Hepatocyte (in vitro differentiated cells): ENCODE data around the gene SSBP2. TPM values are rescaled to one million over a fixed set of nuclear protein-coding genes. Genes with fewer than 3 reads are reported as not detected.

Source experiments
- DNase-seq: peaks from one replicate; pipeline ENCODE4 v3.0.0-alpha.2; 2016; ENCODE audit warnings: low spot score
- H2AFZ ChIP-seq: fragments of 200-600 bp; sonication (generic); 2 replicates; pipeline ENCODE4 v1.6.0; 2016; ENCODE audit warnings: antibody characterized with exemption, mild to moderate bottlenecking
- H3K27ac ChIP-seq: fragments of 200-600 bp; sonication (generic); 2 replicates; pipeline ENCODE4 v1.5.1; 2016; ENCODE audit warnings: mild to moderate bottlenecking
- H3K27me3 ChIP-seq: fragments of 200-600 bp; sonication (generic); 2 replicates; pipeline ENCODE4 v1.6.1; 2016
- H3K36me3 ChIP-seq: fragments of 200-600 bp; sonication (generic); replicated peaks from 2 replicates; pipeline ENCODE4 v1.5.1; 2016; ENCODE audit warnings: low read depth; ENCODE audit not compliant: insufficient read depth
- H3K4me1 ChIP-seq: fragments of 200-600 bp; sonication (generic); 2 replicates; pipeline ENCODE4 v1.5.1; 2016; ENCODE audit warnings: mild to moderate bottlenecking, moderate library complexity; ENCODE audit not compliant: insufficient read depth
- H3K4me2 ChIP-seq: fragments of 200-600 bp; sonication (generic); 2 replicates; pipeline ENCODE4 v1.6.0; 2016
- H3K4me3 ChIP-seq: fragments of 200-600 bp; sonication (generic); 2 replicates; pipeline ENCODE4 v1.5.1; 2016; ENCODE audit warnings: mild to moderate bottlenecking
- H3K79me2 ChIP-seq: fragments of 200-600 bp; sonication (generic); 2 replicates; pipeline ENCODE4 v1.6.0; 2017; ENCODE audit warnings: mild to moderate bottlenecking
- H3K9me2 ChIP-seq: fragments of 200-600 bp; sonication (generic); replicated peaks from 2 replicates; pipeline ENCODE4 v1.6.0; 2017; ENCODE audit warnings: mild to moderate bottlenecking; ENCODE audit not compliant: insufficient read depth
- H3K9me3 ChIP-seq: fragments of 200-600 bp; sonication (generic); 2 replicates; pipeline ENCODE4 v1.5.1; 2016; ENCODE audit warnings: low read depth, mild to moderate bottlenecking
- H4K20me1 ChIP-seq: fragments of 200-600 bp; sonication (generic); 2 replicates; pipeline ENCODE4 v1.6.0; 2016; ENCODE audit warnings: mild to moderate bottlenecking; ENCODE audit not compliant: insufficient read depth, poor library complexity, severe bottlenecking
- EZH2 ChIP-seq: fragments of 200-600 bp; sonication (generic); IDR thresholded peaks from 2 replicates; pipeline ENCODE4 v1.6.1; 2016; ENCODE audit warnings: antibody characterized with exemption, mild to moderate bottlenecking, borderline replicate concordance
- EZH2phosphoT487 ChIP-seq: fragments of 200-600 bp; sonication (generic); IDR thresholded peaks from one replicate; pipeline ENCODE4 v1.6.1; 2018; ENCODE audit warnings: antibody characterized with exemption, mild to moderate bottlenecking, low read depth, moderate library complexity; ENCODE audit not compliant: unreplicated experiment, severe bottlenecking
- whole genome bisulfite sequencing: methylation state at CpG from one replicate; pipeline ENCODE4 v1.1.6; 2016; ENCODE audit warnings: low lambda C conversion rate; ENCODE audit errors: missing lambda C conversion rate; 5-methylcytosine and 5-hydroxymethylcytosine counted together
- polyA plus RNA-seq: library from polyadenylated mRNA; unstranded; fragments of >200 nt; fragmentation: Nextera tagmentation; extraction: Ambion mirVana; gene quantifications from 2 replicates; pipeline ENCODE4 v1.2.1, GENCODE V29; 2016
- total RNA-seq: library from RNA; depleted of rRNA; stranded (reverse); fragments of >200 nt; gene quantifications from 2 replicates; pipeline ENCODE4 v1.2.3, GENCODE V29; 2014
- TF ChIP-seq, protein P1 (sequence below): fragments of 200-600 bp; sonication (generic); IDR thresholded peaks from 2 replicates; pipeline ENCODE4 v1.5.1; 2016; ENCODE audit warnings: antibody characterized with exemption, mild to moderate bottlenecking; ENCODE audit not compliant: poor library complexity

SSBP2 gene
- total and polyA plus RNA-seq, 2 experiments from 2014 or later = 23.7 to 48.2 TPM

- H3K9me3 ChIP-seq = no peaks in the 10 kb centered on the region
- no peak overlapping the region for H3K4me3 ChIP-seq
- H3K4me1 ChIP-seq = peaks cover 9% of the 10 kb centered on the region
- DNase-seq = no peak
- no peaks in the 10 kb centered on the region for H3K9me2 ChIP-seq
- H3K27me3 ChIP-seq = no peaks in the 10 kb centered on the region
- H3K36me3 ChIP-seq = no peaks in the 10 kb centered on the region
- WGBS = 100% methylated on average over 1 of the region's 1 CpG
- no peak overlapping the region for H3K4me2 ChIP-seq
- H4K20me1 ChIP-seq = no peaks in the 10 kb centered on the region
- H3K79me2 ChIP-seq = no peaks in the 10 kb centered on the region
- TF ChIP-seq, protein P1, sequence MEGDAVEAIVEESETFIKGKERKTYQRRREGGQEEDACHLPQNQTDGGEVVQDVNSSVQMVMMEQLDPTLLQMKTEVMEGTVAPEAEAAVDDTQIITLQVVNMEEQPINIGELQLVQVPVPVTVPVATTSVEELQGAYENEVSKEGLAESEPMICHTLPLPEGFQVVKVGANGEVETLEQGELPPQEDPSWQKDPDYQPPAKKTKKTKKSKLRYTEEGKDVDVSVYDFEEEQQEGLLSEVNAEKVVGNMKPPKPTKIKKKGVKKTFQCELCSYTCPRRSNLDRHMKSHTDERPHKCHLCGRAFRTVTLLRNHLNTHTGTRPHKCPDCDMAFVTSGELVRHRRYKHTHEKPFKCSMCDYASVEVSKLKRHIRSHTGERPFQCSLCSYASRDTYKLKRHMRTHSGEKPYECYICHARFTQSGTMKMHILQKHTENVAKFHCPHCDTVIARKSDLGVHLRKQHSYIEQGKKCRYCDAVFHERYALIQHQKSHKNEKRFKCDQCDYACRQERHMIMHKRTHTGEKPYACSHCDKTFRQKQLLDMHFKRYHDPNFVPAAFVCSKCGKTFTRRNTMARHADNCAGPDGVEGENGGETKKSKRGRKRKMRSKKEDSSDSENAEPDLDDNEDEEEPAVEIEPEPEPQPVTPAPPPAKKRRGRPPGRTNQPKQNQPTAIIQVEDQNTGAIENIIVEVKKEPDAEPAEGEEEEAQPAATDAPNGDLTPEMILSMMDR = no peak
- no peak for TF ChIP-seq EZH2
- TF ChIP-seq EZH2phosphoT487 = no peak
- no peak overlapping the region for H3K27ac ChIP-seq
- no peak overlapping the region for H2AFZ ChIP-seq
Measured at GRCh38 chr5:81530919-81531318, 220.0 kb downstream of the SSBP2 start.

DNA sequence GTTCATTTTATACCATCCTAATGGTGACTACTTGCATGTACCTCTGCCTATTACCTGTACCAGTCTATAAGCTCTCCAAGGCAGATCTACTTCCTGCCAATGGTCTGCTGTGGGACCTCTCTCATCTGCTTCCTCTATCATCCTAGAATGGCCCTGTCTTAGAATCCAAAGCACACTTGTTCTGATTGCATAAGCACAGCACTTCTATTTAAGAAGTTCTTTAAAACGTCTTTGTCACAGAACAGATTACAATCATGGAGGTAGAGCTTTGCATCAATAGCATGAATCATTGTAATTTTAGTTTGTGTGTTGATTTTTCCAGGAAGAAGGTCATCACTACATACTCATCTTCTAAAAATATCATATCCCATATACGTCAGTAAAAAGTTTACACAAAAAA lies 225.2 kb downstream of the SSBP2 start:
- Histone ChIP-seq H3K36me3 (no peaks in the 10 kb centered on the region), H3K4me2 (no peak overlapping the region), H3K27ac (no peak overlapping the region), H3K4me1 (no peaks in the 10 kb centered on the region), H4K20me1 (no peaks in the 10 kb centered on the region), H3K27me3 (no peaks in the 10 kb centered on the region), H2AFZ (no peak overlapping the region), H3K9me3 (no peaks in the 10 kb centered on the region), H3K9me2 (no peaks in the 10 kb centered on the region), H3K79me2 (no peaks in the 10 kb centered on the region), H3K4me3 (no peak overlapping the region)
- TF ChIP-seq, protein P1 = no peak
- TF ChIP-seq EZH2 (no peak), EZH2phosphoT487 (no peak)
- 79% methylated on average over 2 of the region's 2 CpGs for WGBS
- no peak for DNase-seq

DNA sequence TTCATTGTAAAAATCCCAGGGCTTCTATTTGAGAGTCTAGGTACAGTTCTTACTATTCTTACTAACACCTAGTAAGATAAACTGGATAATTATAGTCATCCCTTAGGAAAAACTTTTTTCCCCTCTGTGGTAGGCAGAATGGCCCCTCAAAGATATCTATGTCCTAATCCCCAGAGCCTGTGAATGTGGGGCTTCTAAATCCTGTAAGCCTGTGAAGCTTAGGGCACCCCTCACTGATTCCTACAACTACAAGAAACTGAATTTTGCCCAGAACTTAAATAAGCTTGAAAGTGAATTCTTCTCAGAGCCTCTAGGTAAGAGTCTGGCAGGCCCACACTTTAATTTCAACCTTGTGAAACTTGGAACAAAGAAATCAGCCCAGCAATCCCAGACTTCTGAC lies 226.9 kb downstream of the SSBP2 start:
- no peak for DNase-seq
- H3K4me2 ChIP-seq = no peak overlapping the region
- H3K9me3 ChIP-seq = no peaks in the 10 kb centered on the region
- no peaks in the 10 kb centered on the region for H3K36me3 ChIP-seq
- TF ChIP-seq, protein P1 = no peak
- TF ChIP-seq EZH2phosphoT487 (no peak), EZH2 (no peak)
- no peaks in the 10 kb centered on the region for H3K79me2 ChIP-seq
- H2AFZ ChIP-seq = no peak overlapping the region
- H3K9me2 ChIP-seq = no peaks in the 10 kb centered on the region
- no peak overlapping the region for H3K4me3 ChIP-seq
- no peaks in the 10 kb centered on the region for H4K20me1 ChIP-seq
- no peak overlapping the region for H3K27ac ChIP-seq
- H3K27me3 ChIP-seq = no peaks in the 10 kb centered on the region
- H3K4me1 ChIP-seq = no peaks in the 10 kb centered on the region

DNA sequence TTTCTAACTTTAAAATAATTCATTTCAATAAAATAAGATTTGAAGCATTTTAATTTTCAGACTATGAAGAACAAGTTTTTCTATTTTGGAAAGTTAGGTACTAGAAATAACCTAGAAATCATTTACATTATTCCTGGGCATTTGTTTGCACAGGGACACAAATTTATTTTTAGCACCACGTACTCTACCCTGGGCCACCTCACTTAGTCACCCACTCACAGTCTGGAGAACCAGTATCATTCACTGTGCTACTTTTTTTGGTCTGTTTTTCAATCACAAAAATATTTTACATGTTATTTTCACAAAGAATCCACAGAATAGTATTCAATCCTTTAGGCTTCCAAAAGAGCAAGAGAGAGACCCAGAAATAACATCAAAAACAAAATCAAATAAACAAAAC lies 228.3 kb downstream of the SSBP2 start:
- Histone ChIP-seq H3K4me2 (no peak overlapping the region), H3K9me3 (no peaks in the 10 kb centered on the region), H3K4me3 (no peak overlapping the region), H3K4me1 (no peaks in the 10 kb centered on the region), H3K9me2 (no peaks in the 10 kb centered on the region), H3K27ac (no peak overlapping the region), H4K20me1 (no peaks in the 10 kb centered on the region), H2AFZ (no peak overlapping the region), H3K79me2 (no peaks in the 10 kb centered on the region), H3K27me3 (no peaks in the 10 kb centered on the region), H3K36me3 (no peaks in the 10 kb centered on the region)
- DNase-seq = no peak
- 94% methylated on average over 1 of the region's 1 CpG for WGBS
- TF ChIP-seq EZH2 = no peak
- TF ChIP-seq, protein P1 = no peak
- no peak for TF ChIP-seq EZH2phosphoT487
